Body of pancreas (tissue), 4 donors: ENCODE data around the gene HAND1.

Experiments used
- CTCF ChIP-seq, 7 experiments: fragments of 450-650 bp in 4 of 7; fragments of 200-600 bp in 3 of 7; sonication (generic) in 3 of 7; IDR thresholded peaks; one replicate each; pipeline ENCODE4 v1.5.1; 2016 to 2019; ENCODE audit warnings: antibody characterized with exemption in 7 of 7
- POLR2A ChIP-seq, 3 donors: fragments of 450-650 bp; IDR thresholded peaks; one replicate each; pipeline ENCODE4 v1.6.1; 2016; ENCODE audit warnings: antibody characterized with exemption in 3 of 3, mild to moderate bottlenecking in 2 of 3

DNA sequence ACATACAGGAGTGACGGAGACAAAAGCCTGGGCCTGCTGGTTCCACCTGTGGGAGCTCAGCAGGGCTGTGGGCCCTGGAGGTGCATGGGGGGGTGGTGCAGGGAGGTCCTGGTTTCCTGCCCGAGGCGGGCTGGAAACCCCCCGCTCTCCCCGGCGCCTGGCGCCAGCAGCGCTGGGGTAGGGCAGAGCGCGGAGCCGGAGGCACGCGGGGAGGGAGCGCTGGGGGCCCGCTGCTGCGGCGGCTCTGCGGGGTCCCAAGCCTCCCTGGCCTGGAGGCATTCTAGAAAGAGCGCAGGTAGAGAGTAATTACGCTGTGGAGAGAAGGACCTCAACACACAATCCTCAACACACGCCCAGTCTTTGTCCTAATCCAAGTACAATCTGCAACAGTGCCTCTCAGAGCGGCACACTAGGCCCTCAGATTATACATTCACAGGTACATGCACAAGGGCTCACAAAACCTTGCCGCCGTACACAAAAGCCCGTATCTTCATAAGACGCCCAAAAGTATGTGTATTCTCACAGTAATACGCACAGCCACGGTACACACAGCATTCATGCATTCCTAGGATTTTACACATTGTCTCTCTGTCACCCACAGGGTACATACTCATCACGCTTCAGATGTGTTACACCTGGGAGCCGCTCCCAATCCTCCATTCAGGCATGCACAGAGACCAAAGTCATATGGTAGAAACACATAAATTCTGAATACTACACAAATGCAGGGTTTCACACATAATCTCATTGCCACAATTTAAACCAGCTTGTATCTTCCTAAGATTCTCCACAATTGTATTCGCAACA is 2.1 kb upstream of the HAND1 start:
- TF ChIP-seq CTCF (IDR thresholded peaks at IDR 0.05), result no peak
- TF ChIP-seq POLR2A (IDR thresholded peaks at IDR 0.05), result no peak
